PC-9 (cell line): ENCODE data around the gene FAM81A. TPM values are rescaled to one million over a fixed set of nuclear protein-coding genes. Genes with fewer than 3 reads are reported as not detected.
"Not testable (repeated sequence)": the region's sequence is repeated elsewhere in the genome, so short reads cannot be mapped to it uniquely, and the experiment has no call there.

ENCODE experiments used
- BruUV-seq: library from RNA; stranded (reverse); fragments of 400-500 nt; replicated peaks from 2 replicates; lab custom pipeline; 2021; lab: Mats Ljungman, UMichigan
- CTCF ChIA-PET: fragments of 300-600 bp; sonication (Branson Sonifier 250); formaldehyde crosslinking; loops from one replicate; lab custom pipeline; 2022; ENCODE audit warnings: antibody characterized with exemption; lab: Charles Lee
- POLR2A ChIA-PET: fragments of 300-600 bp; sonication (Branson Sonifier 250); formaldehyde crosslinking; loops from one replicate; lab custom pipeline; 2022; ENCODE audit warnings: antibody characterized with exemption; ENCODE audit not compliant: unreplicated experiment; lab: Charles Lee
- DNase-seq, 2 experiments: peaks; one replicate each; pipeline versions ENCODE4 v3.0.0 to v3.0.0-alpha.2; 2015 to 2022; ENCODE audit warnings: mixed read lengths in 1 of 2
- H2AFZ ChIP-seq: fragments of 200-600 bp; sonication (generic); 2 replicates; pipeline ENCODE4 v1.8.1; 2017; ENCODE audit warnings: antibody characterized with exemption
- H3F3A ChIP-seq: fragments of 200-600 bp; sonication (generic); 2 replicates; pipeline ENCODE4 v1.8.1; 2017; ENCODE audit warnings: antibody characterized with exemption, mild to moderate bottlenecking, low read depth; ENCODE audit not compliant: insufficient read depth
- H3K27ac ChIP-seq: fragments of 200-600 bp; sonication (generic); 2 replicates; pipeline ENCODE4 v1.6.1; 2016; ENCODE audit warnings: mixed run types
- H3K27me3 ChIP-seq: fragments of 200-600 bp; sonication (generic); 2 replicates; pipeline ENCODE4 v1.6.1; 2016; ENCODE audit warnings: low read depth, mixed run types; ENCODE audit not compliant: insufficient read depth
- H3K36me3 ChIP-seq: fragments of 200-600 bp; sonication (generic); 2 replicates; pipeline ENCODE4 v1.6.1; 2016; ENCODE audit warnings: low read depth, mixed run types
- H3K4me1 ChIP-seq: fragments of 200-600 bp; sonication (generic); replicated peaks from 2 replicates; pipeline ENCODE4 v1.6.1; 2016; ENCODE audit warnings: mixed run types; ENCODE audit not compliant: insufficient read depth
- H3K4me2 ChIP-seq: fragments of 200-600 bp; sonication (generic); 2 replicates; pipeline ENCODE4 v1.6.1; 2017; ENCODE audit warnings: mixed run types
- H3K4me3 ChIP-seq: fragments of 200-600 bp; sonication (generic); 2 replicates; pipeline ENCODE4 v1.6.1; 2016; ENCODE audit warnings: mixed run types
- H3K79me2 ChIP-seq: fragments of 200-600 bp; sonication (generic); 2 replicates; pipeline ENCODE4 v1.6.1; 2017; ENCODE audit warnings: low read depth, mixed run types
- H3K9me2 ChIP-seq: fragments of 200-600 bp; sonication (generic); 2 replicates; pipeline ENCODE4 v1.8.1; 2017; ENCODE audit warnings: mild to moderate bottlenecking; ENCODE audit not compliant: insufficient read depth
- H3K9me3 ChIP-seq: fragments of 200-600 bp; sonication (generic); 2 replicates; pipeline ENCODE4 v1.8.1; 2016; ENCODE audit warnings: low read depth; ENCODE audit not compliant: insufficient read depth
- H4K20me1 ChIP-seq: fragments of 200-600 bp; sonication (generic); 2 replicates; pipeline ENCODE4 v1.8.1; 2017; ENCODE audit not compliant: insufficient read depth
- EZH2 ChIP-seq: fragments of 200-600 bp; sonication (generic); IDR thresholded peaks from 2 replicates; pipeline ENCODE4 v1.8.0; 2017; ENCODE audit warnings: antibody characterized with exemption, low read depth
- intact Hi-C: fragments of 100-400 bp; cut with micrococcal nuclease; formaldehyde crosslinking; loops from one replicate; pipeline ENCODE4 v1.10.0; 2022; ENCODE audit not compliant: unreplicated experiment
- total RNA-seq: library from RNA; stranded (reverse); gene quantifications from 2 replicates; pipeline ENCODE4 v1.2.3, GENCODE V29; 2021
- TF ChIP-seq, protein P1 (sequence below): fragments of 200-600 bp; sonication (generic); conservative IDR thresholded peaks from 2 replicates; pipeline ENCODE4 v1.6.1; 2017; ENCODE audit warnings: mixed run types, antibody characterized with exemption, mild to moderate bottlenecking, moderate library complexity

FAM81A gene
- total RNA-seq, 1 experiment from 2014 or later = 7.0 TPM

DNA sequence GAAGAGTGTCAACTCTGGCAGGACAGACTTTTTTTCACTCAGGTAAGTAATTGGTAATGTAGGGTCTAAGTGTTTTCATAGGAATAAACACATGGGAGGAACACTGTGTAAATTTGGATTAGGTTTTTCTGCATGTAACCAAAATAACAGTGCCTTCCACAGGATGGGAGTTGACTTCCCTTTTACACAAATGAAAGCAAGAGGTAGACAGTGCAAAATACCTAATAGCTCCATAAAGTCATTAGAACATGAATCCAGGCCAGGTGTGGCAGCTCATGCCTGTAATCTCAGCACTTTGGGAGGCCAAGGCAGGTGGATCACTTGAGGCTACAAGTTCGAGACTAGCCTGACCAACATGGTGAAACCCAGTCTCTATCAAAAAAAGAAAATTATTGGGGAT is 39.8 kb upstream of the FAM81A start:
- ChIA-PET CTCF (no interaction called here), POLR2A (no interaction called here)
- no peaks in the 10 kb centered on the region for H3K9me2 ChIP-seq
- H4K20me1 ChIP-seq = no peaks in the 10 kb centered on the region
- intact Hi-C loops = no loop called here
- no peak for DNase-seq
- no peak overlapping the region for H2AFZ ChIP-seq
- H3K4me2 ChIP-seq = no peak overlapping the region
- H3K27ac ChIP-seq = no peak overlapping the region
- TF ChIP-seq, protein P1, sequence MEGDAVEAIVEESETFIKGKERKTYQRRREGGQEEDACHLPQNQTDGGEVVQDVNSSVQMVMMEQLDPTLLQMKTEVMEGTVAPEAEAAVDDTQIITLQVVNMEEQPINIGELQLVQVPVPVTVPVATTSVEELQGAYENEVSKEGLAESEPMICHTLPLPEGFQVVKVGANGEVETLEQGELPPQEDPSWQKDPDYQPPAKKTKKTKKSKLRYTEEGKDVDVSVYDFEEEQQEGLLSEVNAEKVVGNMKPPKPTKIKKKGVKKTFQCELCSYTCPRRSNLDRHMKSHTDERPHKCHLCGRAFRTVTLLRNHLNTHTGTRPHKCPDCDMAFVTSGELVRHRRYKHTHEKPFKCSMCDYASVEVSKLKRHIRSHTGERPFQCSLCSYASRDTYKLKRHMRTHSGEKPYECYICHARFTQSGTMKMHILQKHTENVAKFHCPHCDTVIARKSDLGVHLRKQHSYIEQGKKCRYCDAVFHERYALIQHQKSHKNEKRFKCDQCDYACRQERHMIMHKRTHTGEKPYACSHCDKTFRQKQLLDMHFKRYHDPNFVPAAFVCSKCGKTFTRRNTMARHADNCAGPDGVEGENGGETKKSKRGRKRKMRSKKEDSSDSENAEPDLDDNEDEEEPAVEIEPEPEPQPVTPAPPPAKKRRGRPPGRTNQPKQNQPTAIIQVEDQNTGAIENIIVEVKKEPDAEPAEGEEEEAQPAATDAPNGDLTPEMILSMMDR = no peak
- TF ChIP-seq EZH2 = no peak
- H3K36me3 ChIP-seq = no peaks in the 10 kb centered on the region
- H3F3A ChIP-seq = no peaks in the 10 kb centered on the region
- no peaks in the 10 kb centered on the region for H3K27me3 ChIP-seq
- no peak overlapping the region for H3K4me3 ChIP-seq
- H3K9me3 ChIP-seq = no peaks in the 10 kb centered on the region
- BruUV-seq = no TSS peak
- H3K4me1 ChIP-seq = peaks cover 4% of the 10 kb centered on the region; the same call in 1 of the 2 replicates
- H3K79me2 ChIP-seq = no peaks in the 10 kb centered on the region

DNA sequence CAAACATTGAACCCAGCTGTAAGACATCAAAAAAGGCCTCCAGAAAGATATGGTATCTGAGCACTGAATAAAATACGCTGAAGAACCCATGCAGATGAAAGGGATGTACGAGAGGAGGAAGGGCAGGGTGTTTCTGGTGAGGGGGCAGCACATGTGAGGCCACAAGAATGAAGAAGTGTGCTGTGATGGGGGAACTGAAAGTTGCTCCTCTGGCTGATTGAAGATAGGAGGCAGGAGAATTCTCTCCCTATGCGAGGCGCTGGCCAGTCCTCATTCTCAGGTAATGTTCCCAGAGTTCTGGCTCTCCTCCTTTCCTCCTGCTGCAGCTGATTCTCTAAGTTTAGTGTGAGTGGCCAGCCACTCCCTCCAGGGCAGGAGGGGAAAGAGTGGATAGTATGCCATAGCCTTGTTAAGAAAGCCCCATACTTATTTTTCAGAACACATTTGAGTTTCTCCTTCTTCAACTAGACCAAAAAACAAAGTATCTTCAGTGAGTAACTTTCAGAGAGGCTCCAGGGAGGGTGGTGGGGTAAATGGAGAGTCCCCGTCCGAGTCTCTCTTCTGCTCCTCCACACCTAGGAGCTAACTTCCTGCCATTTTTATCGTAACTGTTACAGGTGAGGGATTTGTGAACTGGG is 38.4 kb upstream of the FAM81A start:
- H3K27ac ChIP-seq = no peak overlapping the region
- no peaks in the 10 kb centered on the region for H3K9me2 ChIP-seq
- DNase-seq = no peak
- H3K79me2 ChIP-seq = no peaks in the 10 kb centered on the region
- no TSS peak for BruUV-seq
- H2AFZ ChIP-seq = no peak overlapping the region
- ChIA-PET POLR2A (no interaction called here), CTCF (no interaction called here)
- no peaks in the 10 kb centered on the region for H3K27me3 ChIP-seq
- H3K9me3 ChIP-seq = no peaks in the 10 kb centered on the region
- H3K36me3 ChIP-seq = no peaks in the 10 kb centered on the region
- H3K4me3 ChIP-seq = no peak overlapping the region
- no peaks in the 10 kb centered on the region for H4K20me1 ChIP-seq
- H3K4me2 ChIP-seq = no peak overlapping the region
- TF ChIP-seq EZH2 = no peak
- TF ChIP-seq, protein P1 = no peak
- H3K4me1 ChIP-seq = peaks cover 4% of the 10 kb centered on the region; the same call in 1 of the 2 replicates
- no peaks in the 10 kb centered on the region for H3F3A ChIP-seq
- intact Hi-C loops = no loop called here

DNA sequence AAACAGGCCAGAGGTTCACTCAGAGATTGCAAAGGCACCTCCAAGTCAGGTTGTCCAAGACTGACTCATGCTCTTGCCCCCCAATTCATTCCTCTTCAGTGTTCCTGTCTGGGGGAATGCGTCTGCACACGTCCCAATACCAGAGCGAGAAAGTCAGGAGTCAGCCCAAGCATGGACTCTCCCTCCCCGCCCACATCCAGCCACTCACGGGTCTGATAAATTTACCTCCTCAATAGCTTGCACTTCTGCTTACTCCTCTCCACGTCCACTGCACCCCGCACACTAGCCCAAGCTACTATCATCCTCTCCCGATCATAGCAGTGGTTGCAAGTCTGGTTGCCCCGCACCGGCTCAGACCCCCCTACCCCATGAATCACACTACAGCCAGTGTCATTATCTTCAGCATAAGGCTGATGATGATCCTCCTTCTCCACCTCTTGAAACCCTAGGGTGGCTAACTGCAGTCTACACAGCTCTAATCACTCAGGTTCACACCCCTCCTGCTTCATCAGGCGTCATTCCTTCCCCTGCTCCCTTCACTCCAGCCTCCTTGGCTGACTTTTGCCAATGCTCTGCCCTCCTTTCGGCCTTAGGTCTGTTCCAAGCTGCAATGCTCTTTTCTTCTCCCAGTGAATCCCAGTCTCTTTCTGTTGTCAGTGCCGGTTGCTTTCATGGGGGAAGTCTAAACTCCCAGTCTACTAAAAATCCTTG is 37.7 kb upstream of the FAM81A start:
- Histone ChIP-seq H3K79me2 (no peaks in the 10 kb centered on the region), H3K27ac (no peak overlapping the region), H3K9me2 (no peaks in the 10 kb centered on the region), H3K4me3 (no peak overlapping the region), H3K9me3 (no peaks in the 10 kb centered on the region), H4K20me1 (no peaks in the 10 kb centered on the region), H3K36me3 (no peaks in the 10 kb centered on the region), H2AFZ (no peak overlapping the region), H3K4me1 (peaks cover 4% of the 10 kb centered on the region; the same call in 1 of the 2 replicates), H3K4me2 (no peak overlapping the region), H3K27me3 (no peaks in the 10 kb centered on the region), H3F3A (no peaks in the 10 kb centered on the region)
- no peak for DNase-seq
- intact Hi-C loops = no loop called here
- ChIA-PET CTCF (no interaction called here), POLR2A (no interaction called here)
- BruUV-seq = no TSS peak
- TF ChIP-seq, protein P1 = no peak
- no peak for TF ChIP-seq EZH2

DNA sequence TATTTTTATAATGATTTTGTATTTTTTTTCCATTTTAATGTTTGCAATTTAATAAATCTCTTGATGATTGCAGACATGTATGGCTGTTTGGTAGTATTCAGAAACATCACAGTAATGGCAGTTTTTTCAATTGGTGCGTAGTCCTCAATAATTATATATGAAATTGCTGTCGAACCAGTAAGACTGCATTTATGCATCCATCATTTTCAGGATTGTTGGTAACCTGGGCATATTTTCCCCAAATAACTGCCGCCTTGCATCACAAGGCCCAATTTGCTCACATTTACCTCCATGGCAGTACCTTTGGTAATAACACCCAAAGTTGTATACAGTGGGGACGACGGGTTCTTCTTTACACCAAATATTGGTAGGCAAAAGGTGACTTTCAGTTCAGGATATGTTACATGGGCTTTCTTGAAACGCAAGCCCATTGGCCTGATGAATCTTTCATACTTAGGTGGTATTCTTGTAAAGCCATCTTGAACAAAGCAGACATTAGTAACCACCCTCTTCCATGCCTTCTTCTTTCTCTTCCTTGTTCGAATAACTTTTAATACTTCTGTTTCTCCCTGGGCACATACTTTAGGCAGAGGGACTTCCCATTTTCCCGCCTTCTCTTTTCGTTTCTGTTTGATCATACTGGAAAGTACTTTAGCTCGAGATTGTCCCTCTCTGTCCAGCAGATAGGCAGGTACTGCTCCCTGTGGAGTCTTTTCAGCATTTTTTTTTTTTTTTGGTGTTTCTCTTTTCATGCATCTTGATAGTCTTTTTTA is 36.7 kb upstream of the FAM81A start:
- H4K20me1 ChIP-seq, H3K4me3 ChIP-seq, H3K4me2 ChIP-seq, DNase-seq, BruUV-seq, H3K36me3 ChIP-seq, H3K27ac ChIP-seq, H3K27me3 ChIP-seq, H3K9me2 ChIP-seq, H3K9me3 ChIP-seq, H3K4me1 ChIP-seq, CTCF ChIA-PET, intact Hi-C loops, H3K79me2 ChIP-seq, POLR2A ChIA-PET, H2AFZ ChIP-seq, H3F3A ChIP-seq: not testable (repeated sequence)
